DMS79 treated with DMSO at 0.1 percent for 48 hours (cell line): ENCODE measurements around the gene HES7.
A peak's percentile ranks its signal among the peaks of the same experiment; 100 is the strongest.

Experiments used
- DNase-seq: peaks from one replicate; lab custom pipeline; 2025; lab: John Stamatoyannopoulos, UW

Gene HES7

GRCh38 chr17:8155231-8155995 lies 31.5 kb upstream of the HES7 start:
- no peak for DNase-seq

- no peak for DNase-seq
Measured at GRCh38 chr17:8154608-8155155, 30.8 kb upstream of the HES7 start.

DNA sequence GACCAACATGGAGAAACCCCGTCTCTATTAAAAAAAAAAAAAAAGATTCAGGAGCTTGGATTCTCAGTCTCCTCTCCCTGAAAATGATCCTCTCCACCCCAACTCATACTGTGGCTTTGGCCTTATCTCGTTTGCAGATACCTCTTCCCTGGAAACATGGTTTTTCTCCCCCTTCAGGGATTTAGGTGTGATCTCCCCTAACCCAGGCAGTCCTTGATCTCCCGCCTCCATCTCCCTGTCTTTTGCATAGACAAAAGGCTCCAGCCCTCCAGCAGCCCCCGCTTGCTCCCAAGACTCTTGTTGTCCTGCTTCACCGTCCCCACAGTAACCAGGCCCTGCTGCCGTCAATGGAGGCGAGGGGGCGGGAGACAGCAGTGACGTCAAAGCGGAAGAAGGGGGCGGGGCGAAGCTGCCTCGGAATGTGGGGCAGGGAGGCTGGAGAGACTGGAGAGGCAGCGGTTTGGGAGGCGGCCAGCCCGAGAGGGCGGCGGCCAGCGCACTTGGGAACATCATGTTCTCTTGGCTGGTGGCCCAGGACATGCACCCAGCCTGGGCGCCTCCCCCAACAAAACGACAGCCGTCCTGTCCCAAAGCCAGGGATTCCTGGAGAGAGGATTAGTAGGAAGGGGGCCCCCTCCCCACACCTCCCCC lies 30.2 kb upstream of the HES7 start:
- peak; percentile 59 for DNase-seq

DNA sequence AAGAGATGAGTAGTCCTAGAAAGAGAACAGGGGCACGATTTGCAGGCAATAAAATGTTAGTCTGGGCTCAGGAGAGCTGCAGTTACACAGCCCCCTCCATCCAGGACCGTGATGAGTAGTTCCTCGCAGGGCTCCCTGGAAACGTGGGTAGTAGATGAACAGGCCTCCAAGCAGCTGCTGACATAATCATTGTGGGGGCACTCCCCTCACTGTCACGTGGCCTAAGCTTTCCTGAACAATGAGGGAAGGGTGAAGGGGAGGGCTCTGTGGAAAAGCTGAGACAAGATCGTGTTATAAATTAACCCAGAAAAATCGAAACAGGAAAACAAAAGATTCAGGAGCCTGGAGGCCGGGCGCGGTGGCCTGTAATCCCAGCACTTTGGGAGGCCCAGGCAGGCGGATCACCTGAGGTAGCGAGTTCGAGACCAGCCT lies 29.6 kb upstream of the HES7 start:
- no peak for DNase-seq

DNA sequence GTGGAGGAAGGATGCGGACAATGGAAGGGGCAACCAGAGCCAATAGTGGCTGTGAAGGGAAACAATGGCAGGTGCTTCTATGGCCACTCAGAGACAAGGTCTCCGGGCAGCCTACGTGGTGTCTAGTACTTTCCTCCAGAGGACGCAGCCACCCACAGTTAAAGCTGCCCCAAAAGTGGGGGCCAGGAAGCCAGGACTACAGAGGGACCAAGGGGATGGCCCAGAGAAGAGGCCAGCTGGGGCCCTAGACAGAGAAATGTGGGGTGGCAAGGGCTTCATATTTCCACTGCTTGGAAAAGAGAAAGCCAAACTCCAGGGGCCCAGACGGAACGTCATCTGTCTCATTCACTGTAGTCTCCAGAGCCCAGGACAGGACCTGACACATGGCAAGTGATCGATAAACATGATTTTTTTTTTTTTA lies 29.1 kb upstream of the HES7 start:
- no peak for DNase-seq

GRCh38 chr17:8152112-8152775 lies 28.3 kb upstream of the HES7 start, which contains the start of gene PER1:
Gene PER1, minus strand, starts transcription at chr17:8152404. Its CDS starts 1,698 bp downstream, at chr17:8150706.
- DNase-seq = peak; percentile 83

DNA sequence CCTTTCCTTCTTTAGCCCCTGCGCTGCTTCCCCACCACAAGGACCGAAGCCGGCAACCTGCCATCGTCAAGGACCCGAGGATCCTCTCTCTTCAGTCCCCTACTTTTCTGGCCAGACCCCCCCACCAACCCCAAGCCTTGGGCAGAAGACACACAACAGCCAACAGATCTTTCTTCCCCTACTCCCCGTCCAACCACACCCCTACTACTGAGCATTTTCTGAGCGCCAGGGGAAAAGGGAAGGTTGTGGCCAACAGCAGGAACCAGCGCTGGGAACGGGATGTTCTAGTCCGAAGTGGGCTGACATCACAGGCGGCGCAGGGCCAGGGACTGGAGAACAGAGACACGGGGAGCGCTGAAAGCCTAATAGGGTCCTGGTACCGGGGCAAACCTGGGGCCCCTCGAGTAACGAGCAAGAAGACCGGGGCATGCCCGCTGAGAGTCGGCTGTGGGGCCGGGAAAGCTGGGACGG lies 27.8 kb upstream of the HES7 start:
- peak; percentile 26 for DNase-seq

GRCh38 chr17:8151120-8151640 lies 27.3 kb upstream of the HES7 start:
- peak; percentile 56 for DNase-seq

GRCh38 chr17:8150194-8151119 lies 26.6 kb upstream of the HES7 start:
- no peak for DNase-seq

DNA sequence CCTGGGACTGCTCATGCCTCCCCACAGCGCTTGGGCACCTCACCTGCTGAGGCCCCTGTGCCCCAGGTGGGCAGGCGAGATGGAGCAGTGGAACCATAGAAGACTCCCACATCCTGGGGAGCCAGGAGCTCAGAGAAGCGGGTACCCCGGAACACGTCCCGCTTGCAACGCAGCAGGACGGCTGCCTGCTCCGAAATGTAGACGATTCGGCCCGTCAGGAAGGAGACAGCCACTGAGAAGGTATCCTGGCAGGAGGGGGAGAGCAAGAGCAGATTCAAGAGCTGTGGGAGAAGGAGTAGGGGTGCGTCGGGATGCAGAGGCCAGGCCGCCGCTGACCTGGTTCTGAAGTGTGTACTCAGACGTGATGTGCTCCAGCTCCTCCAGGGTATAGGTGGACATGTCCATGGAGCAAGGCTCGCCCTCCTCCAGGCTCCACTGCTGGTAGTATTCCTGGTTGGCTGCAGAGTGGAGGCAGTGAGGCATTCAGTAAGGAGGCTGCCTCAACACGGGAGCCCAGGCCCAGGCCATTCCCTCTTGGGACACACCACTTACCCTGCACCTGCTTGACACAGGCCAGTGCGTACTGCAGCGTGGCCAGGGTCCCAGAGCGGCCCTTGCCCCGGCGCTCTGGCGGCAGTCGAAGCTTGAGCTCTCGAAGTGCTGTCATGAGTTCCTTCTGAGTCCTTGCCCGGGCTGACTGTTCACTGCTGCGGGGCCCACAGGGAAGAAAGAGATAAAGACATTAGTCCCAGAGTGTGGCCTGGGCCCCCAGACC lies 25.7 kb upstream of the HES7 start:
- no peak for DNase-seq

GRCh38 chr17:8148560-8148959 lies 24.7 kb upstream of the HES7 start:
- no peak for DNase-seq

- no peak for DNase-seq
Measured at GRCh38 chr17:8147805-8148404, 24.0 kb upstream of the HES7 start.

- DNase-seq = no peak
Measured at GRCh38 chr17:8147141-8147804, 23.4 kb upstream of the HES7 start.

GRCh38 chr17:8146381-8147140 lies 22.7 kb upstream of the HES7 start:
- DNase-seq = no peak

GRCh38 chr17:8145811-8146210 lies 21.9 kb upstream of the HES7 start:
- DNase-seq = no peak

DNA sequence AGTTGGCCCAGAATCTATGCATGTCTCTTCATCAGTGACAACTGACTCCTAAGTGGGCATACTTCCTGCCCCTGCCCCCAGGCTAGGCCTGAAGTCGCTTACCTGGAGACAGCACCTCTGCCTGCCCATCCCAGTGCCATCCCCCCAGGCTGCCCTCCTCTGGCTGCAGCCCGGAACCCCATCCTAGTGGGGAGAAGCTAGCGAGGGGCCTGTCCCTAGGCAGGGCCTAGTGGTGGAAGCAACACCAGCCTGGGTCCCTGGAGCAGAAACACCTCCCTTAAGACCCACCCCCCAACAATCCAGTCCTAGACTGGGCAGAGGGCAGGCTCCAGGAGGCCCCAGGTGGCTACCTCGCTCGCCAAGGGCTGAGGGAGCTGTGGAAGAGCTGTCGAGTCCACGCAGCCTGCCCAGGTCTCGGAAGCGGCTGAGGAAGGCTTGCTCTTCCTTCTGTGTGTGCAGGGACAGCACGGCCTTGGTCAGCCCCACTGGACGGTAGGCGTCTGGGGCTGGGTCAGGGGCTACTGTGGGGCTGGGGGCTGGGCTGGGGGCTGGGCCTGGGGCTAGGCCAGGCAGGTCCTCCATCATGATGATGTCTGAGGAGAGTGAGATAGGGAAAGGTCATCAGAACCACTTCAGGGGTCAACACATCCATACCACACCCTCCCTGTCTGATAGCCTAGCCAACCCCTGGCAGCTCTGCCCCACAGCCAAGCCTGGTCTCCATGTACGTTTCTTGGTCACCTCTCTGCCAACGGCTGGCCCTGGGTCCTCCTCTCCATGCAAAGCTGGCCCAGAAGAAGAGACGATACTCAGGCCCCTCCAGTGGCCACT lies 20.7 kb upstream of the HES7 start:
- no peak for DNase-seq

GRCh38 chr17:8143581-8144400 lies 19.9 kb upstream of the HES7 start:
- DNase-seq = no peak
